ENCODE results near the gene MYH11. TPM values are rescaled to one million over a fixed set of nuclear protein-coding genes. Genes with fewer than 3 reads are reported as not detected.
A peak's percentile ranks its signal among the peaks of the same experiment; 100 is the strongest.

The MYH11 gene
- total RNA-seq, 8 experiments from 2014 or later = 0.05 to 5.0 (median 1.7) TPM

DNA sequence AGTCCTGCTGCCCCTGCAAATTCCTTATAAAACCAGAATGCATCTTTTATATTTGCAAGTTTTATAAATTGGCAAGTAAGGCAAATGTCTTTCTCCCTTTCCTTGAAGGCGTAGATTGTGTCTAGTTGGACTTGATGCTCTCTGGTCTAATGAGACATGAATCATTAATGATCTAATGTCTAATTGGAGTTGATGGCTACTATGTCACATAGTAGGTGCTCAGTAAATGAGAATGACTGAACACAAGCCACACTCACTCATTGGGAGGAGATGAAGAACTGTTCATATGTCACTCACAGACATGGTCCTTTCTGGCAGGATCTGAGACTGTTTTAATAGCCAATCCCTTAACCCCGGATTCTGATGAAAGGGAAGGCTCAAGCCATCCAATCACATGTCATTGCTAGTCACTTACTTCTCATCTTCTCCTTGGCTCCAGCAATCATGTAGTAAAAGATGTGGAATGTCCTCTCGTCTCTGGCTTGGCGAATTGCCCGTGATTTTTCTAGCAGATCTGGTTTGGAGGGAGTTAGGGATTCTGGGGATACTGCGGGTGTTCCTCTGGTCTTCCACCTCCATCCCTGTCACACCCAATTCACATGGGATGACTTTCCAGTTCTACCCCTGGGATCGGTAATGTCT, 81.0 kb downstream of the MYH11 start:
- in situ Hi-C loops (cut with MboI; ENCODE audit: low pct_unique_long_range_greater_than_20kb in 2 of 9, low sequenced_read_pairs in 9 of 9, unreplicated experiment in 9 of 9) = no loop called here
- Histone ChIP-seq H3K27ac (no peak overlapping the region), H3K4me1 (replicated peaks in 1 of 2) (no peaks in the 10 kb centered on the region), H3K4me3 (no peak overlapping the region)
- no peak for ATAC-seq (replicated peaks in 6 of 8)
- WGBS, 10 experiments = 25 to 100% (median 74%) methylated on average over 1 to 6 of the region's 7 CpGs; no CpG with 5 or more reads in 2 of the 10 experiments

DNA sequence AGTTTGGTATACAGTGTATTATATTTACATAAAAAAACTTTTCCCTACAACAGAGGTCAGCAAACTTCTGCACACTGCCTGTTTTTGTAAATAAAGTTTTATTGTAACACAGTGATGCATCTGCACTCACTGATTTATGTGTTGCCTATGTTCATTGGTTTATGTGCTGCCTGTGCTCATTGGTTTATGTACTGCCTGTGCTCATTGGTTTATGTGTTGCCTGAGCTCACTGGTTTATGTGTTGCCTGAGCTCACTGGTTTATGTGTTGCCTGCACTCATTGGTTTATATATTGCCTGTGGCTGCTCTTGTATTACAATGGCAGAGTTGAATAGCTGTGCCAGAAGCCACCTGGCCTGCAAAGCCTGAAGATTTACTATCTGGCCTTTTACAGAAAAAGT, 81.6 kb downstream of the MYH11 start:
- no peaks in the 10 kb centered on the region for H3K4me1 ChIP-seq (replicated peaks in 1 of 2)
- in situ Hi-C loops (cut with MboI; ENCODE audit: low pct_unique_long_range_greater_than_20kb in 2 of 9, low sequenced_read_pairs in 9 of 9, unreplicated experiment in 9 of 9) = no loop called here
- no peak overlapping the region for H3K27ac ChIP-seq
- no peak overlapping the region for H3K4me3 ChIP-seq
- peak in 3 of 8 experiments; percentile 24 to 70 (median 42) for ATAC-seq (replicated peaks in 6 of 8)

DNA sequence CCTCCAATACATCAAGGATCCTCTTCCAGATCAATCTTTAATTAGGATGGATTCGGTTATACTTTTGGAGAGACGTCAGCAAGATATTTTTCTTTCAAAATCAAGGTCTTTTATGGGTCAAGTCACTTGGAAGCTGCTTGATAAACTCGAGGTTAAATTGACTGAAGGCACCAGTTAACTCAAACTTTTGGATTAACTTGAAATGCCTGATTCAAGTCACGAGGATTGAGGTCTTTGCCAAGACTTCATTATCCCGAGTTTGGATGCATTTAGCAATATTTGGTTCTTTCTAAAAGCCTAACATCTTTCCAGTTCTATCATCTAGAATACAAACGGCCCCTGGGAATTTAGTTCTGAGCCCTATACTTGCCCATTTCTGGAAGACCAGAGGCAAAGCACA, 82.9 kb downstream of the MYH11 start:
- 2 to 82% (median 30%) methylated on average over 1 to 6 of the region's 6 CpGs; no CpG with 5 or more reads in 1 of the 10 experiments for WGBS, 10 experiments
- ATAC-seq (replicated peaks in 6 of 8) = no peak
- Histone ChIP-seq H3K4me1 (replicated peaks in 1 of 2) (no peaks in the 10 kb centered on the region), H3K4me3 (no peak overlapping the region), H3K27ac (no peak overlapping the region)
- in situ Hi-C loops (cut with MboI; ENCODE audit: low pct_unique_long_range_greater_than_20kb in 2 of 9, low sequenced_read_pairs in 9 of 9, unreplicated experiment in 9 of 9) = loop anchor here in 2 of 9 experiments (25.0 kb wide), 2 partner anchors 112 to 363 kb away; partner anchors contain the start of gene NDE1 (in 1 of the 2)

DNA sequence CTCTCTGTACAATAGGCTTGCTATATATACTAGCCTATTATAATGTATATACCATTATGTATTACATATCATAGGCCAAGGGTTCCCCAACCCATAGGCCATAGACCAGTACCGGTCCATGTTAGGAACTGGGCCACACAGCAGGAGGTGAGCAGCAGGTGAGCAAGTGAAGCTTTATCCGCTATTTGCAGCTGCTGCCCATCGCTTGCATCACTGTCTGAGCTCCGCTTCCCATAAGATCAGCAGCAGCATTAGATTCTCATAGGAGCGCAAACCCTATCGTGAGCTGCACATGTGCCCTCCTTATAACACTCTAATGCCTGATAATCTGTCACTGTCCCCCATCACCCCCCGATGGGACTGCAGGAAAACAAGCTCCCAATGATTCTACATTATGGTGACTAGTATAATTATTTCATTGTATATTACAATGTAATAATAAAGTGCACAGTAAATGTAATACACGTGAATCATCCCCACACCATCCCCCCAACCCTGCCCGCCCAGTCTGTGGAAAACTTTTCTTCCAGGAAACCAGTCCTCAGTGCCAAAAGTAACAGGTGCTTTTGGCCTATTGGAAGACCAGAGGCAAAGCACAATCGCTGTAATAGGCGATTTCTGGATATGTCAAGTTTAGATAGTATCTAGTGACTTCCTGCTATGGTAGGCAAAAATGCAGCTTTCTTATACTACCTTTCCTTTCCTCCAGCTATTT, 84.1 kb downstream of the MYH11 start:
- WGBS, 10 experiments = 60 to 100% (median 89%) methylated on average over 2 to 9 of the region's 11 CpGs; no CpG with 5 or more reads in 1 of the 10 experiments
- in situ Hi-C loops (cut with MboI; ENCODE audit: low pct_unique_long_range_greater_than_20kb in 2 of 9, low sequenced_read_pairs in 9 of 9, unreplicated experiment in 9 of 9) = loop anchor here in 2 of 9 experiments (25.0 kb wide), 2 partner anchors 110 to 365 kb away; partner anchors contain the start of gene NDE1 (in 1 of the 2)

DNA sequence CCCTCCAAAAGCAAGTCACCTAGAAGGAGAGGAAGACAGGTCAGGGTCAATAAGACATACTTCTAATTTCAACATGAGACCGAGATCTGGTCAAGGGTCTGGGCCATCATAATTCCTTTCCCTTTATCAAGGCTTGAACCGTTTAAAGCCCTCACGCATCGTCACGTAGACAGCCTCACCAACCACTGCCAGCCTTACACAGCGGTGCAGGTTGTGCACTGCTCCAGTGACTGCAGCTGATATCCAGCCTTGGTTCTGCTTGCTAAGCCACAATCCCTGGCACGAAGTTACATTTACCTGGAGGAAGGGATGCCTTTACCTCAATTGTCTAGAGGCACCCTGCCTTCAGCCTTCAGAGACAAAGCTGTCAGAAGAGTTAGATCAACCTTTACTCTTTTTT, 85.1 kb downstream of the MYH11 start:
- in situ Hi-C loops (cut with MboI; ENCODE audit: low pct_unique_long_range_greater_than_20kb in 2 of 9, low sequenced_read_pairs in 9 of 9, unreplicated experiment in 9 of 9) = loop anchor here in 2 of 9 experiments (25.0 kb wide), 2 partner anchors 109 to 366 kb away; partner anchors contain the start of gene NDE1 (in 1 of the 2)
- ATAC-seq (replicated peaks in 6 of 8) = no peak
- H3K4me3 ChIP-seq = no peak overlapping the region
- WGBS, 10 experiments = 31 to 100% (median 88%) methylated on average over 1 to 7 of the region's 7 CpGs; no CpG with 5 or more reads in 3 of the 10 experiments
- no peak overlapping the region for H3K27ac ChIP-seq
- no peaks in the 10 kb centered on the region for H3K4me1 ChIP-seq (replicated peaks in 1 of 2)

More for the DNA sequence above, 84.1 kb downstream of the MYH11 start:
- Histone ChIP-seq H3K27ac (no peak overlapping the region), H3K4me1 (replicated peaks in 1 of 2) (no peaks in the 10 kb centered on the region), H3K4me3 (no peak overlapping the region)
- ATAC-seq (replicated peaks in 6 of 8) = no peak

DNA sequence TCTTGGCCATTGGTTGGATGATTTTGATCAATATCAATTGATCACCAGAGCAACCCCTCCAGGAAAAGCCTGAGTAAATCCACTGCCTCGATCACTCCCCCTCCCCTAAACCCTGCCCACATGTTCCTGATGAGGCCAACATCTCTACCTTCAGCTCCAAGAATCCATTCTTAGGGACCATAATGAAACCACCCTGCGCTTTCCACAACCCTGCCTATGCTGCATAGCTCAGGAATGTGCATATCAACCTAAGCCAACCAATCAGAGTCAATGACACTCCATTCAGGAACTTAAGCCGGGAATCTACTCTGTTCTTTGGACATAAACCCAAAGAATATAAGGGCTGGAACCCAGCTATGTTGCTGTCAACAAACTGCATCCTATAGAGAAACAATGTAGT, 86.3 kb downstream of the MYH11 start:
- ATAC-seq (replicated peaks in 6 of 8) = peak in 3 of 8 experiments; percentile 16 to 84 (median 75)
- no peak overlapping the region for H3K27ac ChIP-seq
- in situ Hi-C loops (cut with MboI; ENCODE audit: low pct_unique_long_range_greater_than_20kb in 2 of 9, low sequenced_read_pairs in 9 of 9, unreplicated experiment in 9 of 9) = loop anchor here in 2 of 9 experiments (25.0 kb wide), 2 partner anchors 108 to 367 kb away; partner anchors contain the start of gene NDE1 (in 1 of the 2)
- no peaks in the 10 kb centered on the region for H3K4me1 ChIP-seq (replicated peaks in 1 of 2)
- H3K4me3 ChIP-seq = no peak overlapping the region
- WGBS, 10 experiments = 17 to 100% (median 60%) methylated on average over 1 to 3 of the region's 3 CpGs; no CpG with 5 or more reads in 3 of the 10 experiments

DNA sequence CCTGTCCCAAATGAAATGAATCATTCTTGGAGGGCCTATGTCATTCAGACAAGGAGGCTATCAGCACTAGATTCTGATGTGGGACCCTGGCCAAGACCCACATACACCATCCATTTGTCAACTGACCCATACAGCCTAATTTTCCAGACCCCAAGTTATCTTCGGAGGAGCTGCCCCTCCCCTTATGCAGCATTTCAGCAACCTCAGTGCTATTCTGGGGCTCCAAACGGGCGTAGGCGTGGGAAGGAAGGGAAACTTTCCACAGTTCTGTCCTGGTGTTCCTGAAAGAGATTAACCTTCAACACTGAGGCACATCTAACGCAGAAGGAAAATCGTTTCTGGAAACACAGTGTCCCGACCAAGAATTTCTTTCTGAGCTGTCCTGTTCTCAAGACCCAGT, 86.7 kb downstream of the MYH11 start:
- Histone ChIP-seq H3K4me3 (no peak overlapping the region), H3K27ac (no peak overlapping the region), H3K4me1 (replicated peaks in 1 of 2) (no peaks in the 10 kb centered on the region)
- 39 to 100% (median 70%) methylated on average over 1 to 6 of the region's 7 CpGs; no CpG with 5 or more reads in 3 of the 10 experiments for WGBS, 10 experiments
- in situ Hi-C loops (cut with MboI; ENCODE audit: low pct_unique_long_range_greater_than_20kb in 2 of 9, low sequenced_read_pairs in 9 of 9, unreplicated experiment in 9 of 9) = loop anchor here in 2 of 9 experiments (25.0 kb wide), 2 partner anchors 108 to 367 kb away; partner anchors contain the start of gene NDE1 (in 1 of the 2)
- ATAC-seq (replicated peaks in 6 of 8) = no peak

DNA sequence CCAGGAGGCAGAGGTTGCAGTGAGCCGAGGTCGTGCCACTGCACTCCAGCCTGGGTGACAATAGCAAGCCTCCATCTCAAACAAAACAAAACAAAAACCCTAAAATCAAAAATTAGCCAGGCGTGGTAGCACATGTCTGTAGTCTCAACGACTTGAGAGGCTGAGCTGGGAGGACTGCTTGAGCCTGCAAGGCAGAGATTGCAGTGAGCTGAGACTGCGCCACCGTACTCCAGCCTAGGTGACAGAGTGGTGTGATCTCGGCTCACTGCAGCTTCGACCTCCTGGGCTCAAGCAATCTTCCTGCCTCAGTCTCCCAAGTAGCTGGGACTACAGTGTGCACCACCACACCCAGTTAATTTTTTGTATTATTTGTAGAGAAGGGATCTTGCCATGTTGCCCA, 87.6 kb downstream of the MYH11 start:
- no peak overlapping the region for H3K4me3 ChIP-seq
- no peak for ATAC-seq (replicated peaks in 6 of 8)
- WGBS, 10 experiments = 80 to 100% (median 96%) methylated on average over 1 to 2 of the region's 8 CpGs; no CpG with 5 or more reads in 6 of the 10 experiments
- in situ Hi-C loops (cut with MboI; ENCODE audit: low pct_unique_long_range_greater_than_20kb in 2 of 9, low sequenced_read_pairs in 9 of 9, unreplicated experiment in 9 of 9) = loop anchor here in 2 of 9 experiments (25.0 kb wide), 2 partner anchors 107 to 368 kb away; partner anchors contain the start of gene NDE1 (in 1 of the 2)
- H3K4me1 ChIP-seq (replicated peaks in 1 of 2) = no peaks in the 10 kb centered on the region
- H3K27ac ChIP-seq = no peak overlapping the region

DNA sequence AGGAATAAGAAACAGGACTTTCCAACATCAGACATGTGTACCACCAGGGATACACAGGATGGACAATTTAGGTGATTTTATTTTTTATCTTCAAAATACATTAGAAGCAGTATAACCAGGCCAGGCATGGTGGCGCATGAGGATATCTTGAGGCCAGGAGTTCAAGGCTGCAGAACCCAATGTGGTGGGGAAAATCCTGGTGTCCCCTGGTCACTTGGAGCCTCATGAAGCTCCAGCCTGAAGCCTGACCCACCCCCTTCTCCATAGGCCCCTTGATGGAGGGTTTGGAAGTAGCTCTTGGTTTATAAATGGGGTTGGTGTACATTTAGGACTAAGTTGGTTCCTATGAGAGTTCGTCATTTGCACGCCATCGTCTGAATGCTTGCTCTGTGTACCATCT, 88.6 kb downstream of the MYH11 start:
- H3K27ac ChIP-seq = no peak overlapping the region
- ATAC-seq (replicated peaks in 6 of 8) = no peak
- 89 to 100% (median 98%) methylated on average over 1 to 4 of the region's 4 CpGs; no CpG with 5 or more reads in 4 of the 10 experiments for WGBS, 10 experiments
- no peak overlapping the region for H3K4me3 ChIP-seq
- in situ Hi-C loops (cut with MboI; ENCODE audit: low pct_unique_long_range_greater_than_20kb in 2 of 9, low sequenced_read_pairs in 9 of 9, unreplicated experiment in 9 of 9) = loop anchor here in 2 of 9 experiments (25.0 kb wide), 2 partner anchors 106 to 369 kb away; partner anchors contain the start of gene NDE1 (in 1 of the 2)
- H3K4me1 ChIP-seq (replicated peaks in 1 of 2) = no peaks in the 10 kb centered on the region

DNA sequence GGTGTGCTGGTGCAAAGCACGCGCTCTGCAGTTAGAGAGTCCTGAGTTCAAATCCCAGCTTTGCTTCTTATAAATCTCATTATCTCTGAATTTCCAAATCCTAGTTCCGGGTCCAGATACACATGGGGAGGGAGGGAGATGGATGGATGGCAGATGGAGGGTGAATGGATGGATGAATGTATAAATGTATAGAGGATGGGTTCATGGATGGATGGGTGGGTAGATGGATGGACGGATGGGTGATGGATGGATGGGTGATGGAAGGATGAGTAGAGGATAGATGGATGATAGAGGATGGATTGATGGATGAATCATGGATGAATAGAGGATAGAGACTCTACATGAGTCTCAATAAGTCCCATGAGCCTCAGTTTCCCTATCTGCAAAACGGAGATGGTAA, 89.9 kb downstream of the MYH11 start:
- H3K27ac ChIP-seq = no peak overlapping the region
- ATAC-seq (replicated peaks in 6 of 8) = no peak
- no peaks in the 10 kb centered on the region for H3K4me1 ChIP-seq (replicated peaks in 1 of 2)
- WGBS, 10 experiments = 0 to 100% (median 84%) methylated on average over 1 to 5 of the region's 5 CpGs
- in situ Hi-C loops (cut with MboI; ENCODE audit: low pct_unique_long_range_greater_than_20kb in 2 of 9, low sequenced_read_pairs in 9 of 9, unreplicated experiment in 9 of 9) = loop anchor here in 2 of 9 experiments (25.0 kb wide), 2 partner anchors 105 to 370 kb away; partner anchors contain the start of gene NDE1 (in 1 of the 2)
- H3K4me3 ChIP-seq = no peak overlapping the region

DNA sequence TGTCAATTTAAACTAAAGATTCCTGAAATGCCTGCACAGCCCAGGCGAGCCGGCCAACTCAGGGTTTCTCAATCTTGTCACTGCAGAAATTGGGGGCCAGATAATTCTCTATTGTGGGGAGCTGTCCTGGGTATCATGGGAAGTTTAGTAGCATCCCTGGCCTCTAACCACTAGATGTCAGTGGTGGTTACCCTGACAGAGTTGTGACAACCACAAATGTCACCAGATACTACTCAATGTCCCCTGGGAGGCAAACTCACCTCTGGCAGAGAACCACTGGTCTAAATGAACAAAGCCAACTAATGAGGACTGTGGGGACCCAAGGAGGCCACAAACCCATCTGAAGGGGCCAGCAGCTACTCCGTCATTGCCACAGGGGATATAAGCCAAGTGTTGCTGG, 90.9 kb downstream of the MYH11 start:
- in situ Hi-C loops (cut with MboI; ENCODE audit: low pct_unique_long_range_greater_than_20kb in 2 of 9, low sequenced_read_pairs in 9 of 9, unreplicated experiment in 9 of 9) = loop anchor here in 2 of 9 experiments (25.0 kb wide), 2 partner anchors 104 to 371 kb away; partner anchors contain the start of gene NDE1 (in 1 of the 2)
- WGBS, 10 experiments = 0 to 100% (median 15%) methylated on average over 1 to 2 of the region's 3 CpGs; no CpG with 5 or more reads in 6 of the 10 experiments
- peak; percentile 33 to 90 (median 66) for ATAC-seq (replicated peaks in 6 of 8)

DNA sequence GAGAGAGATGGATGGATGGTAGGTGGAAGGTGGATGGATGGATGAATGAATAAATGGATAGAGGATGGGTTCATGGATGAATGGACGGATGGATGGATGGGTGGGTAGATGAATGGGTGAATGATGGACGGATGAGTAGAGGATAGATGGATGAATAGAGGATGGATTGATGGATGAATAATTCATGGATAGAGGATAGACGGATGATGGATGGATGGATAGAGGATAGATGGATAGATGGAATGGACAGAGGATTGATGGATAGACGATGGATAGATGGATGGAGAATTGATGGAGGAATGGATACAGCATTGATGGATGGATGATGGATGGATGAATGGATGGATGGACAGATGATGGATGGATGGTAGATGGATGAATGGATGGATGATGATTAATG, 91.7 kb downstream of the MYH11 start:
- no peak overlapping the region for H3K27ac ChIP-seq
- in situ Hi-C loops (cut with MboI; ENCODE audit: low pct_unique_long_range_greater_than_20kb in 2 of 9, low sequenced_read_pairs in 9 of 9, unreplicated experiment in 9 of 9) = loop anchor here in 2 of 9 experiments (25.0 kb wide), 2 partner anchors 103 to 372 kb away; partner anchors contain the start of gene NDE1 (in 1 of the 2)
- no peaks in the 10 kb centered on the region for H3K4me1 ChIP-seq (replicated peaks in 1 of 2)
- ATAC-seq (replicated peaks in 6 of 8) = no peak
- 19 to 84% (median 61%) methylated on average over 1 to 4 of the region's 4 CpGs for WGBS, 10 experiments
- H3K4me3 ChIP-seq = no peak overlapping the region

More for the DNA sequence above, 90.9 kb downstream of the MYH11 start:
- H3K27ac ChIP-seq = no peak overlapping the region
- H3K4me1 ChIP-seq (replicated peaks in 1 of 2) = no peaks in the 10 kb centered on the region
- no peak overlapping the region for H3K4me3 ChIP-seq

All from motor neuron (in vitro differentiated cells).